ENCODE data around the gene TSEN34. TPM values are rescaled to one million over a fixed set of nuclear protein-coding genes. Genes with fewer than 3 reads are reported as not detected.
"Not testable (repeated sequence)": the region's sequence is repeated elsewhere in the genome, so short reads cannot be mapped to it uniquely, and the experiment has no call there.

TSEN34 gene
- total RNA-seq, 1 donor from 2014 or later = 95.1 TPM

DNA sequence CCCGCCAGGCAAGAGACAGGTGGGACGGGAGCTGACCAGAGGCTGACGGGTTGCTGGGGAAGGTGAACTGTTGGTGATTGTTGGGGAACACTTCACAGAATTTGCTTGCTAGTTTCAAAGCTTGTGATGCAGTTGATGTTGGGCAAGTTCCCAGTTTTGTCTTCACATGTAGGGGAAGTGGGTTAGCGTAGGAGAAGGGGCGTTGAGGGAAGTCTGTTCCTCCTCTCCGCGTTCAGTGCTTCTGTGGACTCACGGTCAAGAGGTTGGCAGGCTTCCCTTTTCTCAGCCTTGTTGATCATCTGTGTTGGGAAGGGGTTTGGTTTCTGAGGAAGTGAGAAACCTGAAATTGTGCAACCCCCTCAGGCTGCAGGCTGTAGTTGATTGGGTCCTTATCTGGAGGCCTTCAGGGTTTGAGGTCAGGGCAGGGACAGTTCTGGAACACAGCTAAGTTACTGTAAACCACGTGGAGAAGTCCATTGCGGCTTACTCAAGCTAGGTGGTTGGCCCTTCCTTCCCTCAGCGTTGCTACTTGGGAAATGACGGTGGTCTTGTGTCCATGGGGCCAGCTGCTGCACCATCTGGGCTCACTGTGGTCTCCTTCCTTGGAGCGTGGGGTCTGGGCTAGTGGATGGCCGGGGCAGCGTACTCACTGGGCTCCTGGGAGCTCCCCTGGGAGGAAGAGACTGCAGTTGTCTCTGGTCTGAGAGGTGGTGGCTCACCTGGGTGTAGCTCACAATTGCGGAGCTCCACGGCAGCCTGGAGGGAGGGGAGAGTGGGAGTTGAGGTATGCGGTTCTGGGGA, 17.1 kb downstream of the TSEN34 start:
- peak; percentile 83 for DNase-seq (ENCODE audit: low read depth)

DNA sequence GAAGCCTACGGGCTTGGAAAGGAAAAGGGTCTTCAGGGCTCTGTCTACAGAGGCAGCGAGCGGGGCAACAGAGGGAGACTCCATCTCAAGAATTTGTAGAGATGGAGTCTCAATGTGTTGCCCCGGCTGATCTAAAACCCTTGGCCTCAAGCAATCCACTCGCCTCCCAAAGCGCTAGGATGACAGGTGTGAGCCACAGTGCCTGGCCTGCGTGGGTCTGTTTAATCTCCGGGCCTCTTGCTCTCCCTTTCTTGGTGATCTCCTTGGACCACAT, 17.6 kb downstream of the TSEN34 start:
- peak; percentile 52 for DNase-seq (ENCODE audit: low read depth)

DNA sequence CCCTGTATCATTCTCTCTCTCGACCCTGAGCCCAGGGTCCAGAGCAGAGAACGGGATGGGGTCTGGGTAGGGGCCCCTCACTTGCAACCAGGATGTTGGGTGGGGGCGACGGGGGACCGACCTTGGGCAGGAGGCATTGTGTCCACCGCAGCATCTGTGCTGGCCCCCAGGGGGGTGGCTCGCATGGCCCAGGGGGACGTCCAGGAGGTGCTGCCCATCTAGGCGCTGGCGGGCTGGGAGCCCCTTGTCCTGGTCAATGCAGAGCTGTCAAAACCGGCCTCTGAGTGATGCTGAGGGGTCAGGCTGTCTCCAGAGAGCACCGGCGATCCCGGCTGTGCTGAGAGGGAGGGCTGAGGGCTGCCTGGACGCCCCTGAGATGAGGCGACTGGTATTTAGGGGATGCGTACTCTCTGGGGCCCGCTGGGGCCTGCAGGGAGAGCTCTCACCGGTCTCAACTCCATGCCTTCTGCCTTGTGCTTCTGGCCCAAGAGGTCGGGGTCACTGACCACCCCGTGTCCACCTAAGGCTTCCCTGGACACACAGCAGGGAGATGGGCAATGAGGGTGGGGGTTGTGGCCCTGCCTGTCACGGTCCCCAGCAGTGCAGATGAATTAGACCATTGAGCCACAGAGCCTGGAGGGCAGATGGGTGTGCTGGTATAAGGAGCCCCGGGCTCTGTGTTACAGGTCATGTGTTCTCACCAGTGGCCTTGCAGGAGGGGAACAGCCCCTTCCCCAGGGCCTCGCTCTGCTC, 18.1 kb downstream of the TSEN34 start:
- DNase-seq (ENCODE audit: low read depth) = peak; percentile 17

DNA sequence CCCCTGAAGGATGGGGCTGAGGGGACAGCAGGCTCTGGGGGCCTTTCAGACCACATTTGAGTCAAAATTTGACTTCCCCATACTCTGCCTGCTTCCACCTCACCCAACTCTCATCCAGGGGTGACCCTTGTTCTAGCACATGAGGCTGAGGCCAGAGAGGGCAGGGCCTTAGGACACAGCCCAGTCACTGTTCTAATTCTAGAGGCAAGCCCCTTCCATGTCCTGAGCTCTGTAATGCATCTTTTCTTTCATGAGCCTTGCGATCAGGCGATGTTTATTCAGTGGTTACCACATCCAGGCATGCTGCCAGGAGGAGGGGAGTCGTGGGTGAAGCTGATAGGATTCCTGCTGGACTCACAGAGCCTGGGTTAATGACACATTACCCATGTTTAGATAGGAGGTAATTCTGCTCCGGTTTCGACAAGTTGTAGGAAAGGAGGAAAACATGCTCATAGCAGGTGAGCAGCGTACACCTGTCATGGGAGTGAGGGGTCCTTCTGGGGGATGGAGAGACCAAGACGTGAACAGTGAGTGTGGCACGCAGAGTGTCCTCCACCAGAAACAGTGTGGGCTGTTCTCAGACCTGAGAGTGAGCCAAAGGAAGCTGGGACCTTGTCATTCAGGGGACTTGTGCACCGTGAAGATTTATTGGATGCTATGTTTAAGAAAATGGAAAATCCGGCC, 18.8 kb downstream of the TSEN34 start:
- DNase-seq (ENCODE audit: low read depth) = peak; percentile 99

DNA sequence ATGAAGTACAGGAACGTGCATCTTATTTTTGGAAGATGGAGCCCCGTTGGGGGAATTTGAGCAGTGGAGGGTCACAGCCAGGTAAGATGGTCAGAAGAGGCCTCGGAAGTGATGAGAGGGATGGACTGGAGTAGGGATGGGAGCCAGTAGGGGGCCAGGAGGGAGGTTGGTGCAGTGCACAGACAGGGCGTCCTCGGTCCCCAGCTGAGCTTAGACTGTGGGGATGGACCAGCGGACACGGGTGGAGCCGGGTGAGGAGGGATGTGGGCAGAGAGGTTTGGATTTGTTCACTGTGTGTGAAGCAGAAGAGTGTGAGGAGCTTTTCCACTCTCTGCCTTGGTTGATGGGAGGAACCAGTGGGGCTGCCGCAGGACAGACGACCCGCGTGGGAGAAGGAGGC, 20.1 kb downstream of the TSEN34 start:
- DNase-seq (ENCODE audit: low read depth) = no peak

DNA sequence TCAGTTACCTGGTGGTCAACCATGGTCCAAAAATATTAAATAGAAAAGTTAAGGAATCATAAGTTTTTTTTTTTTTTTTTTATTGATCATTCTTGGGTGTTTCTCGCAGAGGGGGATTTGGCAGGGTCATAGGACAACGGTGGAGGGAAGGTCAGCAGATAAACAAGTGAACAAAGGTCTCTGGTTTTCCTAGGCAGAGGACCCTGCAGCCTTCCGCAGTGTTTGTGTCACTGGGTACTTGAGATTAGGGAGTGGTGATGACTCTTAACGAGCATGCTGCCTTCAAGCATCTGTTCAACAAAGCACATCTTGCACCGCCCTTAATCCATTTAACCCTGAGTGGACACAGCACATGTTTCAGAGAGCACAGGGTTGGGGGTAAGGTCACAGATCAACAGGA, 23.1 kb downstream of the TSEN34 start:
- DNase-seq (ENCODE audit: low read depth) = not testable (repeated sequence)

DNA sequence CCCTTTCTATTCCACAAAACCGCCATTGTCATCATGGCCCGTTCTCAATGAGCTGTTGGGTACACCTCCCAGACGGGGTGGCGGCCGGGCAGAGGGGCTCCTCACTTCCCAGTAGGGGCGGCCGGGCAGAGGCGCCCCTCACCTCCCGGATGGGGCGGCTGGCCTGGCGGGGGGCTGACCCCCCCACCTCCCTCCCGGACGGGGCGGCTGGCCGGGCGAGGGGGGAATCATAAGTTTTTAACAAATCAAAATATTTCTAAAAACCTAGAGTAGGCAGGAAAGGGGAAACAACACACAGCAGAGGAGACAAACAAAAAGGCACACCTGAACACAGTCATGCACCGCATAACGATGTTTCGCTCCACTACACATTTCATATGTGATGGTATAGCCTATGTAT, 23.6 kb downstream of the TSEN34 start:
- not testable (repeated sequence) for DNase-seq (ENCODE audit: low read depth)

DNA sequence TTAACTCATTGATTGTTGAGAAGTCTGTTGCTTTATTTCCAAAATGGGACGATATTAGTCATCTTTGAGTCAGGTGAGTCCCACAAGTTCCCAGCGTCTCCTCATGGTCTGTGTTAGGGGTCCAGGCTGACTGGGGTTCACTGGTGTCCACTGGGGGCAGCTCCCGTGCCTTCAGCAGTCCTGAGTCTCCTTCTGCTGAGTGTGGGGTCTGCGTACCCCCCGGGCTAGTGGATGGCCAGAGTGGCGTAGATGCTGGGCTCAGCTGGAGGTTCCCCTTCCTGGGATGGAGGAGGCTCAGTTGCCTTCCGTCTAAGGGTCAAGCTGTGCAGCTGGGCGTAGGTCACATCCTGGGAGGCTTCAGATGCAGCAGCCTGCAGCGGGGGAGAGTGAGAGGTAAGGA, 25.8 kb downstream of the TSEN34 start:
- no peak for DNase-seq (ENCODE audit: low read depth)

DNA sequence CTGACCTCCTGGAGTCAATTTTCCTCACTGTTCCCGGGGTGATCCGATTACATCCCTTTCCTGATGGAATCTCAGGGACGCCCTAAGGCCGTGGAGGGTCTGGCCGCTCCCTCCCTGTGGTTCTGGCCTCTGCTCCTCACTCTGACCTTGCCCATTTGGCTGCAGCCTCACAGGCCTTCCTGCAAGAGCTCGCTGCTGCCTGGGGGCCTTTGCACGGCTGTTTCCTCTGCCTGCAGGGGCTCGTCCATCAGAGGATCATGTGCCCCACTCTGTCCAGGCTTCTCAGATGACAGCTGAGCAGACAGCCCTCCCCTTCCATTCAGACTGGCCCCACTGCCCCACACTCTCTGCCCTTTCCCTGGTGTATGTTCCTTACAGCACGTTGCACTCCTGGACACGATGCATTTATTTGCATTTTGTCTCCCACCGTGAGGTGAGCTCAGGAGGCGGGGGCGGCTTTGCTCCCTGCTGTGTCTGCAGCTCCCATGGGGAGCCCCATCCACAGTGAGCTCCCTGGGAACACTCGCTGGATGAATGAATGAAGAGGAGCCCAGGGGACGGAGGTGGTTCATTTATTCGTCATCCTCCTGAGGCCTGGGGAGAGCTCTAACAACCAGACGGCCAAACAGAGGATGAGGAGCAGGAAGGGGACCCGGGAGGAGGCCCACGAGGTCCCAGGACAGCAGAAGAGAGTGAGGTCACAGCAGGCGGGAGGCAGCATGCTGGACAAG, 26.6 kb downstream of the TSEN34 start:
- not testable (repeated sequence) for DNase-seq (ENCODE audit: low read depth)

DNA sequence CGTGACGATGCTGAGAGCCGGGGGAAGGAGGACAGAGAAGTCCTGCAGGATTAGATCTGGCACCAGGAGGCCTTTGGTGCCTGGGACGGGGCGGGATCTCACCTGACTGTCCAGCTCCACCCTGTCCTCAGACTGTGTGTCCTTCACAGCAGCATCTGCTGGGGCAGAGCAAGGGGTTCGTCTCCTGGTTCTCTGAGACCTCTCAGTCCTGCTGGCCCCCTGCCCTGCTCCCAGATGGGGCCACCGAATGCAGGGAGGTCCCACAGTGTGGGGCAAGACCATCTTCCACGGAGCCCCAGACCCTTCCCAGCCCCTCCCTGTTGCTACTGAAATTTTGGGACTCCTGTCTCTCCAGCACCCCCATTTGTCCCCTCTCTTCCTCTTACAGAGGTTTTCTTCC, 27.2 kb downstream of the TSEN34 start:
- no peak for DNase-seq (ENCODE audit: low read depth)

DNA sequence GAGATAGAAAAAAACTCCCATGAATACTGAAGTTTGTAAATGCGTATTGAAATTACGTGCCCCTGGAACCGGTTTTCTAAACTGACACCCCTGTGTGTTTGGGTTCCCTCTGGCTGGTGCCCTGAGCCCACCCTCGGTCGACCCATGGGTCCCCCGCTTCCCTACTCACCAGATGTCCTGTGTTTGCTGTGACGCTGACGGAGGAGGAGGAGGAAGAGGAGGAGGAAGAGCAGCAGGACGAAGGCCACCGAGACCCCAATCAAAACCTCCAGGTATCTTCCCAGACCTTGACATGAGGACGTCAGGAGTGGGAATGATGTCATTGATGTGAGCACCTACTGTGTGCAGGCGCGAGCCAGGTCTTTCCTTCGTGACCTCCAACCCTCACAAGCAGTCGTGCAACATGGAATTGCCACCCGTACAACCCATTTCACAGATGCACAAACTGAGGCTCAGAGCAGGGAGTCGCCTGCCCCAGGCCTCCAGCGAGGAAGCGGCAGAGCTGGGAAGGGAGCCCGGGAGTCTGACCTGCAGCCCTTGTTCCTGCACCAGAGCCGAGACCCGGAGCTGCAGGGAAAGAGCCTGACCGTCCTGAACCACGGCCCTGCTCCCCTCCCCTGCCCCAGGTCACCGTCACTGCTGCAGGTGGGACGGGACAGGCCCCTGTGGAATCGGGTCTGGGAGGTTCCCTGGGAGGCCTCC, 28.0 kb downstream of the TSEN34 start:
- no peak for DNase-seq (ENCODE audit: low read depth)

DNA sequence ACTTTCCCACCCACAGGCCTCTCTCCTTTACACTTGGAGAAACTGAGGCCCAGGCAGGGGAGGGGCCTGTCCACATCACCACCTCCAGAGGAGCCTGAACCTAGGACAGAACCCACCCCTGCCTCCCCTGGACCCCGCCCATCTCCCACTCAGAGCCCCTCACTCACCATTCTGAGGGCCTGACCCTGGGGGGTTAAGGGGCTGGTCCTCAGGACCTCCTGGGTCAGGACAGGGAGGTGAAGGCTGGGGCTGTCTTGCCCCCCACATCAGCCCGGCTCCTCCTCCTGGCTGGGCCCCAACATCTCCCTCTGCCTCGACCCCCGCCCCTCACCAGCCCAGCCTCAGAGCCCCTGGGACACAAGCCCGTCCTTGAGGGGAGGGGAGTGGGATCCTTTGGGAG, 28.6 kb downstream of the TSEN34 start:
- DNase-seq (ENCODE audit: low read depth) = not testable (repeated sequence)

DNA sequence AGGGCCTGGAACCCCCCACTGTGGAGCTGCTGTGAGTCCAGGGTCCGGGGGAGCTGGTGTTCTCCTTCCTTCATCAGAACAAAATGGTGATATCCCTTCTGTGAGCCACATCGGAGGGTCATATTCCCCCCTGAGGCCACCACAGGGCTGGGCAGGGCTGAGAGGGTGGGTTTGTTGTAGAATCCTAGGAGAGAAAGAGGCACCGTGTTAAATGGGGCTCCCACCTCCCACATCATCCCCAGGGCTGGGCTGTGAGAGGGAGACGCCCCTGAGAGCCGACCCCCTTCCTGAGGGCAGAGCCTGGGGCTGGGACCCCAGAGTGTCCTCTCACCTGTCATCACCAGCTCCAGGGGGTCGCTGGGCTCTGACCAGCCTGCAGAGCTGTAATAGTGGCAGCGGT, 30.8 kb downstream of the TSEN34 start:
- DNase-seq (ENCODE audit: low read depth) = not testable (repeated sequence)

DNA sequence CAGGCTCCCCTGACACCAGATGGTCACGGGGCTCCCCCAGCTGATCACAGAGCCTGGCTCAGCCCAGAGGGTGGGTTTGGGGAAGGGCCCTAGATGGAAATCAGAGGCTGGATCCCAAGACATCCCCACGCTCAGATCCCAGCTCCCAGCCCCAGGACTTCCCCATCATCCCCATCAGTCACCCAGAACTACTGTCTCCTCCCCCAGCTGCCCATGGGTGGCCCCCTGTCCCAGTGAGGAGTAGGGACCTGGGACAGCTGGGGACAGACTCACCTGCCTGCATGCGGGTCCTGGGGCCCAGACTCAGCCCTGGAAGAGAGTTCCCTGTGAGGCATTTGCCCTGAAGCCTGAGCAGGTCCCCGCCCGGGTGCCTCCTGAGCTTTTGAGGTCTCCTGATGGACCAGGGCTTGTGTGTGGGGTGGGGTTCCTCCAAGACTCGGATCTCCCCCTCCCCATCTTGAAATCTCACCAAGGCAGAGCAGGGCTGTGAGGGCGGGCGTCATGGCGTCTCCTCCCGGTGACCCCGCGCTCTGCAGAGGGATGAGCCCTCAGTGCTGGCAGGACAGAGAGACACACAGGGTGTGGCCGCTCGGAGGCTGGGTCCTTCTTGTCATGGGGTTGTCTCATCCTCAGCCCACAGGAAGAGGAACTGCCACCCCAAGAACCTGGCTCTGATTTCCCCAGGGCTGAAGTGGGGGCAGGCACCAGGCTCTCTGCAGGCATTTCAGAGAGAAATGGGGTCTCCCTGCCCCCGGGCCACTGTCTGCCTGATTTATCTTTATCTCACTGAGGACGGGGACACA, 31.6 kb downstream of the TSEN34 start, which contains the start of gene LILRB3:
TSS of gene LILRB3 (minus strand) at position 534 of the 803 bp plus-strand sequence. CDS start at position 503, 31 bp downstream.
- DNase-seq (ENCODE audit: low read depth) = not testable (repeated sequence)

DNA sequence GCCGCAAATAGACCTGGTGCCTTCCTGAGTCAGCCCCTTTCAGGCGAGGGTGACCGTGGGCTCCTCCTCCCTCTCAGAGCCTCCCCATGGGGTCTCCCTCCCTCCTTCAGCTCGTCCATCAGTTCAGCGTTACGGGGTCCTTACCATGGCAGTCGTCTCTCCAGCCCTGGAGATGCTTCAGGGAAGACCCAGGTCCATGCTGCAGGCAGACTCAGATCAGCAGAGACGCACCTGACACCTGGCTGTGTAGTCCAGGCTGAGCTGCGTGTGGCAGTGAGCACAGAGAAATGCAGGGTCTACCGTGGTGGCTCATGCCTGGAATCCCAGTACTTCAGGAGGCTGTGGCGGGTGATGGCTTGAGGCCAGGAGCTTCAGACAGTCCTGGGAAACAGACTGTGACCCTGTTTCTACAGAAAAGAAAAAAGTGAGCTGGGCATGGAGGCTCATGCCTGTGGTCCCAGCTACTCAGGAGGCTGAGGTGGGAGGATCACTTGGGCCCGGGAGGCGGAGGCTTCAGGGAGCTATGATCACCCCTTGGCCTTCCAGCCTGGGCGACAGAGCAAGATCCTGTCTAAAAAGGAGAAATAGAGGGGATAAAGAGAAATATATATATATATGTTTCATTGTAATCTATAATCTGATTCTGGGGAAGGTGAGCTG, 32.3 kb downstream of the TSEN34 start:
- DNase-seq (ENCODE audit: low read depth) = not testable (repeated sequence)

DNA sequence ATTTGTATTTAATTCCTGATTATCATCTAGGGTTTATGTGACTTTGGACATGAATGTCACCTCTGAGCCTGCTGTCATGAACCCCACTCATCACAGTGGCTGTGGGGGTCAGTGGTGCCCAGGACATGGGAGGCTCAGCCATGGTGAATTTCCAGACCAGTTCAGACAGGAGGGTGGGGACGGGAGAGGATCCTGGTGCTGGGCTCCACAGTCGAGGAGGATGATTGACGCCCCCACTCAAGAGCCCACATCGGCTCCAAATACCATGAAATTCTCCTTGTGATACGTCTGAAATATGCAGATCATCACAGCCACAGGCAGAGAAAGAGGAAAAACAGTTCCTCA, 32.8 kb downstream of the TSEN34 start:
- not testable (repeated sequence) for DNase-seq (ENCODE audit: low read depth)

DNA sequence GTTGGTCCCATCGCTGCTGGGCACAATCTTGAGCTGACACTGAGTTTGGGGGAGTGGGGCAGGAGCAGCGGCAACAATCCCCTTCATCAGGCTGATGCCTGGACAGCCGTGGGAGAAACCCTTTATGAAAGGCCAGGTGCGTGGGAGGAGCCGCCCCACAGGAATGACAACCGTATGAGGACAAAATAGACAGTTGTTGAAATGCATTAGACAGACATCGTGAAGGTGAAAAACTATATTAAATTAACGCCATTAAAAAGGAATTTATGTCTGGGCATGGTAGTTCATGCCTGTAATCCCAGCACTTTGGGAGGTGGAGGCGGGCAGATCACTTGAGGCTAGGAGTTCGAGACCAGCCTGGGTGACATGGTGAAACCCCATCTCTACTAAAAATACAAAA, 33.5 kb downstream of the TSEN34 start:
- not testable (repeated sequence) for DNase-seq (ENCODE audit: low read depth)

DNA sequence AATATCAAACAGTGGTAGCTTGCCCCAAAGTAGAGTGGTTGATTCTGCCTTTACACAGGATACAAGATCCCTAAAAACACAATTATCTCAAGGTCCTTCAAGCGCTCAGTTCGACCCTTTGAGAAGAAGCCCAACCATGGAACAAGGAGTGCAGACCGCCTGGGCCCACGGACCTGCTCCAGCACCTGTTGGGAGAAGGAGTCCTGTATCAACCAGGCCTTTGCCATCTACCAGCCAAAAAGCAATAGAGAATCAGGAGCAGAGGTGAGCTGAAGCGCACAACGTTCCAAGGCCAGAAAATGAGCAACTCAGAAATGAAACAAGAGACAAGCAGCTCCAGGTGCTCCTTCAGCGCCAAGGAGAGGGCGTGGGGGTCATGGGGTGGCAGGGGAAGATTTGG, 38.0 kb downstream of the TSEN34 start:
- DNase-seq (ENCODE audit: low read depth) = no peak

DNA sequence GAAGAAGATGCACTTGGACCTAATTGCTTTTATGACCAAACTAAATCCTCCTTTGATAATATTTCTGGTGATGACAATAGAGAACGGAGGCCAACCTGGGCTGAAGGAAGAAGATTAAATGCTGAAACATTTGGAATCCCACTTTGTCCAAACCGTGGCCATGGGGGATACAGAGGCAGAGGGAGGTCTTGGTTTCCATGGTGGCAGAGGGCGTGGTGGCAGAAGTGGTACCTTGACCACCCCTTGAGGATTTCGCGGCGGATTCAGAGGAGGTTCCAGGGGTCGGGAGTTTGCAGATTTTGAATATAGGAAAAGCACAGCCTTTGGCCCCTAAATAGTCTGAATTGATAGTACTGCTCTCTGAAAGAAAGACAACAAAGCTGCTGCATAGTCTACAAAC, 38.9 kb downstream of the TSEN34 start:
- DNase-seq (ENCODE audit: low read depth) = no peak
